ENCODE results near the gene GIMAP4. TPM values are rescaled to one million over a fixed set of nuclear protein-coding genes. Genes with fewer than 3 reads are reported as not detected.
A peak's percentile ranks its signal among the peaks of the same experiment; 100 is the strongest.
"Not testable (repeated sequence)": the region's sequence is repeated elsewhere in the genome, so short reads cannot be mapped to it uniquely, and the experiment has no call there.

GIMAP4 gene
- total RNA-seq, 5 donors from 2014 or later (not counting 1 experiment from before 2014, with no cell fraction given): 121 to 341 (median 306) TPM

DNA sequence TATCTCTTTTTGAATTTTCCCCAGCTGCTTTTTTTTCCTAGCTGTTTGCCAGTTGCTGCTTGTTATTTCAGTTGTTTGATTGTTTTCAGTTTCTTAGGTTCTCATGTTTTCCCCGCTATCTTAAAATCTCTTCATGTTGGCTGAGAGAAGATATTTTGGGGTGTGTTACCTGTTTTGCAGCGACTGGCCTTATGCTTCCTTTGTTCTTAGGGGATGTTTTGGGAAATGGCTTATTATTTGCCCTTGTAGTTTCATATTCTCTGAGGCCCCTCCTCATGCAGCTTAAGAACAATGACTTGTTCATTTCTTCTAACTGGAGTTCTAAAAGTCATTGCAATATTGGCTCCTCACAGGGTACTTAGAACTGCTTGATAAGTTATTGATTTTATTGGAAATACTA lies 36.4 kb downstream of the GIMAP4 start:
- CTCF ChIA-PET: interaction anchor here in 1 of 2 donors (1.2 kb wide), 1 partner anchor 39 kb away, joined by 4 read pairs; no protein-coding TSS in a partner anchor
- H3K36me3 ChIP-seq (ENCODE audit: control insufficient read depth in 2 of 2, extremely low read depth in 1 of 2, insufficient read depth in 1 of 2, low read length in 1 of 2); H3K9me3 ChIP-seq; H3K4me1 ChIP-seq (ENCODE audit: control insufficient read depth in 1 of 2, extremely low read depth in 1 of 2, insufficient read depth in 2 of 2, low read length in 2 of 2); POLR2A ChIA-PET; H3K27me3 ChIP-seq (replicated peaks in 1 of 2; ENCODE audit: control insufficient read depth in 2 of 2, extremely low read depth in 1 of 2, insufficient read depth in 2 of 2, low read length in 1 of 2); H3K4me3 ChIP-seq (ENCODE audit: control insufficient read depth in 1 of 2, extremely low read depth in 1 of 2, low read length in 1 of 2); H3K27me3 Mint-ChIP-seq: not testable (repeated sequence)
- peaks cover 67 to 85% (median 83%) of the 10 kb centered on the region in 3 donors for H3K4me1 Mint-ChIP-seq
- H3K9me3 Mint-ChIP-seq: peaks cover 0 to 26% (median 8%) of the 10 kb centered on the region in 3 donors
- peak overlapping the region; percentile 18 for H3K27ac ChIP-seq (ENCODE audit: low read length)
- peak; percentile 90 to 98 (median 94) for ATAC-seq (replicated peaks in 1 of 4)
- peak overlapping the region; percentile 14 to 40 (median 19) for H3K4me3 Mint-ChIP-seq
- peaks cover 17% of the 10 kb centered on the region for H3K36me3 Mint-ChIP-seq
- H3K27ac Mint-ChIP-seq: peak overlapping the region; percentile 88 to 90
- DNase-seq: peak in 6 of 35 experiments; percentile 9 to 59 (median 18)
- no CpG with 5 or more reads among the region's 2 CpGs for WGBS (ENCODE audit: insufficient coverage)

DNA sequence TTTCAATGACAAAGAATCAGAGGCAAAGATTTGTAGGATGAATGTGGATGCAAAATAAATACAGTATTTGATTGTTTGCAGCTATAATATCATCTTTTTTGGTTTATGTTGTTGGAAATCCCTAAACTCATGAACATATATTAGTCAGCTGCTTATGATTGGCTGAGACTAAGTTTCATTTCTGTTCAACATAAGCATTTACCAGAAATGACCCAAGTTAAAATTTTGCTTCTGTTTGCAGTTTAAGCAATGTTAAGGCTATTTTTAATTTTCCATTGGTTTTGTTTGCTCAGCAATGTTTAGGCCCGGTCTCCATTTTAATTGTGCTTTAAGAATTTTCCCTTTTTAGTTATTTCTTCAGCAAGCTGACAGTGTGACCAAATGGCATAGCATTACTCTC lies 43.0 kb downstream of the GIMAP4 start:
- Mint-ChIP-seq H3K9me3 (peaks cover 5 to 15% (median 7%) of the 10 kb centered on the region in 3 donors), H3K27me3 (no peaks in the 10 kb centered on the region), H3K27ac (peak overlapping the region; percentile 41 to 55), H3K36me3 (peaks cover 5% of the 10 kb centered on the region), H3K4me3 (no peak overlapping the region), H3K4me1 (peaks cover 80 to 86% (median 82%) of the 10 kb centered on the region in 3 donors)
- no peaks in the 10 kb centered on the region for H3K27me3 ChIP-seq (replicated peaks in 1 of 2; ENCODE audit: control insufficient read depth in 2 of 2, extremely low read depth in 1 of 2, insufficient read depth in 2 of 2, low read length in 1 of 2)
- ATAC-seq (replicated peaks in 1 of 4): no peak
- no peaks in the 10 kb centered on the region for H3K36me3 ChIP-seq (ENCODE audit: control insufficient read depth in 2 of 2, extremely low read depth in 1 of 2, insufficient read depth in 1 of 2, low read length in 1 of 2)
- 60% methylated on average over 1 of the region's 1 CpG for WGBS (ENCODE audit: insufficient coverage)
- no peak overlapping the region for H3K4me3 ChIP-seq (ENCODE audit: control insufficient read depth in 1 of 2, extremely low read depth in 1 of 2, low read length in 1 of 2)
- H3K9me3 ChIP-seq: no peaks in the 10 kb centered on the region
- POLR2A ChIA-PET: no interaction called here
- H3K4me1 ChIP-seq (ENCODE audit: control insufficient read depth in 1 of 2, extremely low read depth in 1 of 2, insufficient read depth in 2 of 2, low read length in 2 of 2): peaks cover 7 to 23% of the 10 kb centered on the region in 2 experiments
- H3K27ac ChIP-seq (ENCODE audit: low read length): no peak overlapping the region
- CTCF ChIA-PET: no interaction called here
- DNase-seq: no peak

GRCh38 chr7:150612925-150613324 lies 45.7 kb downstream of the GIMAP4 start:
- H3K27ac Mint-ChIP-seq: peak overlapping the region; percentile 81 to 93
- no peaks in the 10 kb centered on the region for H3K27me3 Mint-ChIP-seq
- peaks cover 74 to 81% (median 78%) of the 10 kb centered on the region in 3 donors for H3K4me1 Mint-ChIP-seq
- Histone ChIP-seq H3K27me3 (replicated peaks in 1 of 2; ENCODE audit: control insufficient read depth in 2 of 2, extremely low read depth in 1 of 2, insufficient read depth in 2 of 2, low read length in 1 of 2) (no peaks in the 10 kb centered on the region), H3K27ac (ENCODE audit: low read length) (no peak overlapping the region), H3K4me1 (ENCODE audit: control insufficient read depth in 1 of 2, extremely low read depth in 1 of 2, insufficient read depth in 2 of 2, low read length in 2 of 2) (peaks cover 7 to 20% of the 10 kb centered on the region in 2 experiments), H3K4me3 (ENCODE audit: control insufficient read depth in 1 of 2, extremely low read depth in 1 of 2, low read length in 1 of 2) (no peak overlapping the region), H3K9me3 (no peaks in the 10 kb centered on the region), H3K36me3 (ENCODE audit: control insufficient read depth in 2 of 2, extremely low read depth in 1 of 2, insufficient read depth in 1 of 2, low read length in 1 of 2) (no peaks in the 10 kb centered on the region)
- DNase-seq (no peak), ATAC-seq (replicated peaks in 1 of 4) (peak in 3 of 4 experiments; percentile 40 to 71 (median 48))
- H3K9me3 Mint-ChIP-seq: peaks cover 7 to 21% (median 9%) of the 10 kb centered on the region in 3 donors
- peaks cover 9% of the 10 kb centered on the region for H3K36me3 Mint-ChIP-seq
- 100% methylated on average over 1 of the region's 3 CpGs for WGBS (ENCODE audit: insufficient coverage)
- peak overlapping the region in 1 of 3 donors; percentile 52 for H3K4me3 Mint-ChIP-seq
- POLR2A ChIA-PET: no interaction called here
- CTCF ChIA-PET: interaction anchor here in 1 of 2 donors (0.8 kb wide), 1 partner anchor 9 kb away, joined by 3 read pairs; no protein-coding TSS in a partner anchor

DNA sequence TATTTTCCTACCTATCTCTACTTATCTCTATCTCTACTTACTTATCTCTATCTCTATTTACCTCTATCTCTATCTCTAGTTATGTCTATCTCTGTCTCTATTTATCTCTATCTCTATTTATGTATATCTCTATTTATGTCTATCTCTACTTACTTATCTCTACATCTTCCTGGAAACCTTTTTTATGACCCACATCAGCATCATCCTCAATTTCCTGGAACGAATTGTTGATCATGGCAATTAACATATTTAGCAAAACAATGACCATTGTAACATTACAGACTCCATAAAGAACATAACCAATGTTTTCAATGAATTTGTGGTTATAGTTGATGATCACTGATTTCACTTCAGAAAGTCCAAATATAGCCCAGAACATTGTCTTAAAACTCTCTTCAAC lies 46.7 kb downstream of the GIMAP4 start:
- peaks cover 70 to 77% (median 75%) of the 10 kb centered on the region in 3 donors for H3K4me1 Mint-ChIP-seq
- Histone ChIP-seq H3K9me3 (no peaks in the 10 kb centered on the region), H3K4me3 (ENCODE audit: control insufficient read depth in 1 of 2, extremely low read depth in 1 of 2, low read length in 1 of 2) (no peak overlapping the region), H3K27me3 (replicated peaks in 1 of 2; ENCODE audit: control insufficient read depth in 2 of 2, extremely low read depth in 1 of 2, insufficient read depth in 2 of 2, low read length in 1 of 2) (no peaks in the 10 kb centered on the region), H3K36me3 (ENCODE audit: control insufficient read depth in 2 of 2, extremely low read depth in 1 of 2, insufficient read depth in 1 of 2, low read length in 1 of 2) (no peaks in the 10 kb centered on the region), H3K27ac (ENCODE audit: low read length) (peak overlapping the region; percentile 24), H3K4me1 (ENCODE audit: control insufficient read depth in 1 of 2, extremely low read depth in 1 of 2, insufficient read depth in 2 of 2, low read length in 2 of 2) (peaks cover 7 to 20% of the 10 kb centered on the region in 2 experiments)
- ChIA-PET CTCF (no interaction called here), POLR2A (no interaction called here)
- peaks cover 13% of the 10 kb centered on the region for H3K36me3 Mint-ChIP-seq
- no peak for DNase-seq
- no CpG with 5 or more reads among the region's 1 CpG for WGBS (ENCODE audit: insufficient coverage)
- H3K27ac Mint-ChIP-seq: peak overlapping the region; percentile 81 to 93
- ATAC-seq (replicated peaks in 1 of 4): no peak
- peaks cover 7 to 29% (median 13%) of the 10 kb centered on the region in 3 donors for H3K9me3 Mint-ChIP-seq
- H3K4me3 Mint-ChIP-seq: peak overlapping the region in 1 of 3 donors; percentile 52
- H3K27me3 Mint-ChIP-seq: no peaks in the 10 kb centered on the region

GRCh38 chr7:150614426-150614825 lies 47.2 kb downstream of the GIMAP4 start:
- H3K27me3 ChIP-seq (replicated peaks in 1 of 2; ENCODE audit: control insufficient read depth in 2 of 2, extremely low read depth in 1 of 2, insufficient read depth in 2 of 2, low read length in 1 of 2); H3K36me3 ChIP-seq (ENCODE audit: control insufficient read depth in 2 of 2, extremely low read depth in 1 of 2, insufficient read depth in 1 of 2, low read length in 1 of 2); ATAC-seq (replicated peaks in 1 of 4); H3K9me3 ChIP-seq; CTCF ChIA-PET; H3K27me3 Mint-ChIP-seq; H3K4me3 ChIP-seq (ENCODE audit: control insufficient read depth in 1 of 2, extremely low read depth in 1 of 2, low read length in 1 of 2): not testable (repeated sequence)
- H3K4me1 ChIP-seq (ENCODE audit: control insufficient read depth in 1 of 2, extremely low read depth in 1 of 2, insufficient read depth in 2 of 2, low read length in 2 of 2): peaks cover 7 to 20% of the 10 kb centered on the region in 2 experiments
- peak in 3 of 35 experiments; percentile 12 to 22 (median 15) for DNase-seq
- Mint-ChIP-seq H3K27ac (peak overlapping the region; percentile 81 to 93), H3K9me3 (peaks cover 7 to 29% (median 13%) of the 10 kb centered on the region in 3 donors), H3K36me3 (peaks cover 13% of the 10 kb centered on the region), H3K4me1 (peaks cover 68 to 73% (median 70%) of the 10 kb centered on the region in 3 donors), H3K4me3 (peak overlapping the region in 1 of 3 donors; percentile 52)
- WGBS (ENCODE audit: insufficient coverage): 75% methylated on average over 1 of the region's 1 CpG
- H3K27ac ChIP-seq (ENCODE audit: low read length): peak overlapping the region; percentile 71
- POLR2A ChIA-PET: interaction anchor here in 1 of 2 donors (0.6 kb wide), 1 partner anchor 80 kb away, joined by 3 read pairs; no protein-coding TSS in a partner anchor

- 83% methylated on average over 2 of the region's 5 CpGs for WGBS (ENCODE audit: insufficient coverage)
These were observed 48.1 kb downstream of the GIMAP4 start for GRCh38 chr7:150615221-150615755.

More at GRCh38 chr7:150615221-150615755, 48.1 kb downstream of the GIMAP4 start:
- H3K27ac ChIP-seq (ENCODE audit: low read length): peak overlapping the region; percentile 71
- H3K27me3 Mint-ChIP-seq; DNase-seq; ATAC-seq (replicated peaks in 1 of 4); H3K27me3 ChIP-seq (replicated peaks in 1 of 2; ENCODE audit: control insufficient read depth in 2 of 2, extremely low read depth in 1 of 2, insufficient read depth in 2 of 2, low read length in 1 of 2); CTCF ChIA-PET; H3K4me3 ChIP-seq (ENCODE audit: control insufficient read depth in 1 of 2, extremely low read depth in 1 of 2, low read length in 1 of 2); POLR2A ChIA-PET; H3K36me3 ChIP-seq (ENCODE audit: control insufficient read depth in 2 of 2, extremely low read depth in 1 of 2, insufficient read depth in 1 of 2, low read length in 1 of 2); H3K9me3 ChIP-seq: not testable (repeated sequence)
- peaks cover 13% of the 10 kb centered on the region for H3K36me3 Mint-ChIP-seq
- H3K4me1 ChIP-seq (ENCODE audit: control insufficient read depth in 1 of 2, extremely low read depth in 1 of 2, insufficient read depth in 2 of 2, low read length in 2 of 2): peaks cover 11 to 21% of the 10 kb centered on the region in 2 experiments
- peak overlapping the region; percentile 81 to 93 for H3K27ac Mint-ChIP-seq
- peaks cover 68 to 72% (median 70%) of the 10 kb centered on the region in 3 donors for H3K4me1 Mint-ChIP-seq
- H3K9me3 Mint-ChIP-seq: peaks cover 7 to 29% (median 13%) of the 10 kb centered on the region in 3 donors
- H3K4me3 Mint-ChIP-seq: peak overlapping the region in 1 of 3 donors; percentile 52

All from T-cell (primary cell).